Fibroblast of skin of right quadriceps (primary cell): Measurements from ENCODE around the gene CRX.
"Not testable (repeated sequence)": the region's sequence is repeated elsewhere in the genome, so short reads cannot be mapped to it uniquely, and the experiment has no call there.

Experiments used
- DNase-seq: peaks from one replicate; pipeline ENCODE4 v3.0.0-alpha.2; 2013

CRX gene

DNA sequence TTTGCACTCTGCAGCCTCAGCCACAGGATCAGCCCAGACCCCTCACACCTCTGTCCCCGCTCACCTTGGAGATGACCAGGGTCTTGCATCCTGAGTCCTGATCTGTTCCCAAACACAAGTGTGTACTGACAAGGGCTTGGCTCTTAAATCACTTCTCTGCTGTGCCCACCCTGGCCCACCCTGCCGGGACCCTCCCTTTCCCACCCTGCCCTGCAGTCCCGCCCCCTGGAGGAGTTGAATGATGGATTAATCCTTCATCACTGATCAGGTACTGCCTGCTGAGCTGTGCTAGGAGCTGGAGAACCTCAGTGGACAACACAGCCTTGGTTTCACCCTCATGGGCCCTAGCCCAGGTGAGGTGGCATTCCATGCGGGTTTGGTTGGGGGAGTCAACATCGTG lies 17.3 kb upstream of the CRX start, which contains the start of gene TPRX1:
Gene TPRX1 (minus strand): TSS at position 101 of the 400 bp plus-strand sequence. CDS start 12 bp downstream, at position 89.
- not testable (repeated sequence) for DNase-seq

- no peak for DNase-seq
Observed at GRCh38 chr19:47805313-47805712, 16.4 kb upstream of the CRX start.

GRCh38 chr19:47806435-47806834 lies 15.3 kb upstream of the CRX start:
- no peak for DNase-seq

GRCh38 chr19:47813304-47813994 lies 8.3 kb upstream of the CRX start:
- peak; percentile 30 for DNase-seq

DNA sequence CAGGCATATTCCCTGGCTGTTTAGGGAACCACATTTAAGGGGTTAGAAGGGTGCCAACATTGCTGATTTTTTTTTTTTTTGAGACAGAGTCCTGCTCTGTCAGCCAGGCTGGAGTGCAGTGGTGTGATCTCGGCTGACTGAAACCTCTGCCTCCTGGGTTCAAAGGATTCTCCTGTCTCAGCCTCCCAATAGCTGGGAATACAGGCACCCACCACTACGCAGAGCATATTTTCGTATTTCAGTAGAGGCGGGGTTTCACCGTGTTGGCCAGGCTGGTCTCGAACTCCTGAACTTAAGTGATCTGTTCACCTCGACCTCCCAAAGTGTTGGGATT lies 7.8 kb upstream of the CRX start:
- DNase-seq = no peak

- not testable (repeated sequence) for DNase-seq
Observed at GRCh38 chr19:47816270-47816669, 5.5 kb upstream of the CRX start.

- not testable (repeated sequence) for DNase-seq
Observed at GRCh38 chr19:47818221-47818620, 3.5 kb upstream of the CRX start.

GRCh38 chr19:47819858-47820257 lies 1.9 kb upstream of the CRX start:
- DNase-seq = no peak

GRCh38 chr19:47820410-47820809 lies 1.3 kb upstream of the CRX start:
- no peak for DNase-seq

GRCh38 chr19:47824396-47824795 lies 2.7 kb downstream of the CRX start:
- no peak for DNase-seq

DNA sequence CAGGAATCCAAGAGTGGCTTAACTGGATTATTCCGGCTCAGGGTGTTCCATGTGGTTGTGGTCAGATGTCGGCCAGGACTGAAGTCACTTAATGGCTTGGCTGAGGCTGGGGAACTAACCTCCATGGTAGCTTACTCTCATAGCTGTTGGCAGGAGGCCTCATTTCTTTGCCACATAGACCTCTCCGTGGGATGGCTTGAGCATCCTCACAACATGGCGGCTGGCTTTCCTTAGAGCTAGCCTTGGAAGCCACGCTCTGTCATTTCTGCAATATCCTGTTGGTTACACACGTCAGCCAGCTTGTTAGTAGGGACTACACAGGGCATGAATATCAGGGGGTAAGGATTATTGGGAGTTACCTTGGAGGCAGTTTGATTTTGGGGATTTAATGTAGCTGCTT lies 5.1 kb downstream of the CRX start:
- no peak for DNase-seq

DNA sequence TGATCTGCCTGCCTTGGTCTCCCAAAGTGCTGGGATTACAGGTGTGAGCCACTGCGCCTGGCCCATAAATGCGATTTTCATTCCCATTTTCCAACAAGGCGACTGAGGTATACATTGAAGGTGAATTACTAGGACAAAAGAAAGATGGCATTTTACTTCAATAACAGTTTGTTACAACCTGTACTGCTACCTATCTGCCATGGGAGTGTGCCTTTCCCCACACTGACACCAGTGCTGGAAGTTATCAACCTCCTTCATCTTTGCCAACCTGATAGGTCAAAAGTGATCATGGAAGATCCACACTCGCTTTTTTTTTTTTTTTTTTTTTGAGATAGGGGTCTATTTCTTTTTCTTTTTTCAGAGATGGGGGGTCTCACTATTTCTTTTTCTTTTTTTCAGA lies 11.0 kb downstream of the CRX start:
- DNase-seq = no peak

- no peak for DNase-seq
Observed at GRCh38 chr19:47836038-47836437, 14.3 kb downstream of the CRX start.

GRCh38 chr19:47839411-47839810 lies 17.7 kb downstream of the CRX start:
- no peak for DNase-seq

DNA sequence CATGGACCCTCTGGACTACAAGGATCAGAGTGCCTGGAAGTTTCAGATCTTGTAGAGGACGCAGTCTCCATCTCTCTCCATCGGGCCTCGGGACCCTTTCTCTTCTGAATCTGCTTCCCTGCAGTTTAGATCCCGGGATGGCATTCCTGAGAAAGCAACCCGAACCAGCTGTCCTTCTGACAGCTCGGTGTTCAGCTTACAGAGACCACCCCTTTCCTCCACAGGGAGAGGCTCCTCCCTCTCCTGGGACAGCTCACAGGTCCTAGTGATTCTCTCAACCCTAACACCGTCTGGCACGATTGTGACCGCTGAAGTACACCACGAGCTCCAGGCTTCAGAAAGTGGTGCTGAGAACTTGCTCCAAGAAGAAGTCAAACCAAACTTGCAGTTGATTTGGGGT lies 18.2 kb downstream of the CRX start:
- DNase-seq = no peak

GRCh38 chr19:47842941-47843340 lies 21.2 kb downstream of the CRX start:
- DNase-seq = no peak

DNA sequence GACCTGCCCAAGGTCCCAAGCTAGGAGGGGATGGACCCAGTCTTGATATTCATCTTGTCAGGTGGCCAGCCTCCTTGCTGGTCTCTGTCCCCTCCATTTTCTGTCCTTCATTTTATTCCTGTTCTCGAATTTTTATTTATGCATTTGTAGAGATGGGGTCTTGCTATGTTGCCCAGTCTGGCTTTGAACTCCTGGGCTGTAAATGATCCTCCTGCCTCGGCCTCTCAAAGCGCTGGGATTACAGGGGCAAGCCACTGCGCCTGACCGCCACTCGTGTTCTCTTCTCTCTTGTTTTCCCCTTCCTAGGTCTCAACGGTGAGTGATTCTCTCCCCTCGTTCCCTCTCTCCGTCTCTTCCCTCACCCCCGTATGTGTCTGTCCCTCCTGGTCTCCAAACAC lies 26.7 kb downstream of the CRX start:
- no peak for DNase-seq

DNA sequence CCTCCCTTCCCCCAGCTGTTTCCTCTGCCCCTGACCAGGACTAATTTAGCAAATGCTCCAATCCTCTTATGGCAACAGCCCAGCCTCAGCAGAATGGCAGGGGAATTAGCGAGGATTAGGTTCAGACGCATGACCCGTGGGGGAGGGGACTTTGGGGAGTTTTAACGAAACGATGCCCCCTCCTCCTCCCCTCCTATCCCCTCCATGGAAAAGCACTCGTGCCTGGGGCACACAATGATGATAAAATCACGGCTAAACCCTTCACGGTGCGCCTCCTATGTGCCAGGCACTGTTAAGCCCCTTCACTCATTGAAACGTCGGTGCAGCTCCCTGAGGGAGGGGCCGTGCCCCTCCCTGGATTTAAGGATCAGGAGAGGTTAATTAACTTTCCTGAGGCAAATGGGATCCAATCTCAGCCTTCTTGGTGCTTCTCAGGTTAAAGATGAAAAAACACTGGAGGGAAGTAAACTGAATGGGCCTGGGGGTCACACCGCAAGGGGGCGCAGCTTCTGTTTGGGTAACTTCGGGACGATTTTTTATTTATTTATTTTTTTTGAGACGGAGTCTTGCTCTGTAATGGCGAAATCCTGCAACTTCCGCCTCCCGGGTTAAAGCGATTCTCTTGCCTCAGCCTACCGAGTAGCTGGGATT lies 27.2 kb downstream of the CRX start:
- DNase-seq = no peak

- no peak for DNase-seq
Observed at GRCh38 chr19:47853003-47853402, 31.3 kb downstream of the CRX start.

GRCh38 chr19:47854459-47854858 lies 32.7 kb downstream of the CRX start:
- DNase-seq = no peak

DNA sequence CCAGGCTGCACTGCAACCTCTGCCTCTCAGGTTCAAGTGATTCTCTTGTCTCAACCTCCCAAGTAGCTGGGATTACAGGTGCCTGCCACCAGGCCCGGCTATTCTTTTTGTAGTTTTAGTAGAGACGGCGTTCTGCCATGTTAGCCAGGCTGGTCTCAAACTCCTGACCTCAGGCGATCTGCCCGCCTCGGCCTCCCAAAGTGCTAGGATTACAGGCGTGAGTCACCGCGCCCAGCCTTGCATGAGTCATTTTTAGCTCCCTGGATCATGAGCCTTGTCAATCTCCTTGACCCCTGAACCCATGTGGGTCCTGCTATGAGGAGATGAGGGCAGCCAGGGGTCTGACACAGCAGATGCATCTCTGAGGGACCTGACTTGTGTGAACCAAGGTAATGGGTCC lies 36.5 kb downstream of the CRX start:
- DNase-seq = not testable (repeated sequence)

DNA sequence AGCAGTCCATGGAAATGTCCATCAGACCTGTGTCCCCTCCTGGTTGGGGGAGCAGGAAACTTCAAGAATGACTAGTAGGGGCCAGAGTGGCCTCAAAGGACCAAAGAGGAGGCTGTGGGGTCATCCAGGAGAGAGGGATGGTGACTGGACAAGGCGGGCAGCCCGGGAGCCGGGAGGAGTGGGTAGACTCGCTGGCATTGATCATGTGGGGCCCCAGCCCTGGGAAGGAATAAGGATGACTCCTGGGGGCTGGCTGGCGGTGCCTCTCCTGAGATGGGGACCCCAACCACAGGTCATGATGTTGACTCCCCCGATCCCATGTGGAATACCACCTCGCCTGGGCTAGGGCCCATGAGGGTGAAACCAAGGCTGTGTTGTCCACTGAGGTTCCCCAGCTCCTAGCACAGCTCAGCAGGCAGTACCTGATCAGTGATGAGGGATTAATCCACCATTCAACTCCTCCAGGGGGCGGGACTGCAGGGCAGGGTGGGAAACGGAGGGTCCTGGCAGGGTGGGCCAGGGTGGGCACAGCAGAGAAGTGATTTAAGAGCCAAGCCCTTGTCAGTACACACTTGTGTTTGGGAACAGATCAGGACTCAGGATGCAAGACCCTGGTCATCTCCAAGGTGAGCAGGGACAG lies 37.0 kb downstream of the CRX start, which contains the start of gene TPRX2:
Gene TPRX2 (plus strand): TSS at position 590 of the 640 bp plus-strand sequence. CDS start 12 bp downstream, at position 602.
- not testable (repeated sequence) for DNase-seq

DNA sequence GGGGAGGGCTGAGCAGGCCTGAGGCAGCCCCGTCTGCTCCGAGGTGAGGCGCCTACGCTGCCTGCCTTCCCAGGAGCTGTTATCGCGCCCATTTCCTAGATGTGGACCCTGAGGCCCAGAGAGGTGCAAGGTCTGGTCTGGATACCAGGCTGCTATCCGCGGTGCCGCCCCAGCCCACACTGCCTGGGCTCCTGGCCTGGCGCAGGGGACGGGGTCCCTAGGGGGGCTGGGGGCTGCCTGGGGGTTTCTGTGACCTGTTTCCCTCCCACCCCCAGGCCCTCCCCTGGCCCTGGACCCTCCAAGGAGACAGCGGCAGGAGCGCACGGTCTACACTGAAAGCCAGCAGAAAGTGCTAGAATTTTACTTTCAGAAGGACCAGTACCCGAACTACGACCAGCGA lies 38.1 kb downstream of the CRX start:
- not testable (repeated sequence) for DNase-seq

DNA sequence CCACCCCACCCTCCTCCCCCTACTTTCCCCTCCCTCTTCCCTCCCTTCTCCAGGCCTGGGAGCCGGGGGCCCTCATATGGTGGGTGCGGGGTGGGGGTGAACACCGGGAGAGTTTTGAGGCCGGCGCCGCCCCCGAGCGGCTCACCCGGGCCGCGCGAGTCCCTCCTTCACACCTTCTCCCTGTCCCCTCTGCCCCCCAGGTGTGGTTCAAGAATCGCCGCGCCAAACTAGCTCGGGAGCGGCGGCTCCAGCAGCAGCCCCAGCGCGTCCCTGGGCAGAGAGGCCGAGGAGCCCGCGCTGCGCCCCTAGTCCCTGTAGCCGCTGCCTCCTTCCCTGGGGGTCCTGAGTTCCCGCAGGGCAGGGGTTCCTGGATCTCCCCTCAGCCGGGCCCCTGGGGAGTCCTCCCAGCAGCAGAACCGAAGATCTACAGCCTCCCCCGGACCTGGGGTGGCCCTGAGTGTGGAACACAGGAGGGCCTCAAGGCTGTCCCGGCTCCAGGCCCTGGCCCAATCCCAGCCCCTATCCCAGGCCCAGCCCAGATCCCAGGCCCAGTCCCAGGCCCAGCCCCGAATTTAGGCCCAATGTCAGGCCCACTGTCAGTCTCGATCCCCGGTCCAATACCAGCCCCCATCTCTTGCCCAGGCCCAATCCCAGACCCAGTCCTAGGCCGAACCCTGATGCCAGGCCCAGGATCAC lies 39.0 kb downstream of the CRX start:
- DNase-seq = no peak
